SK-N-SH (cell line): ENCODE results near the gene GALM.

Experiments used
- CHD2 ChIP-seq: fragments of 150-350 bp; IDR thresholded peaks from 2 replicates; pipeline ENCODE4 v1.6.1; 2018; ENCODE audit warnings: low read length; ENCODE audit not compliant: partially characterized antibody
- CTCF ChIP-seq: fragments of 200-600 bp; sonication (generic); IDR thresholded peaks from 2 replicates; pipeline ENCODE4 v1.6.1; 2017; ENCODE audit warnings: antibody characterized with exemption, mild to moderate bottlenecking, moderate library complexity
- EP300 ChIP-seq, 2 experiments: IDR thresholded peaks; 2 replicates each; pipeline versions ENCODE4 v1.4.0 to v1.6.1; 2012; ENCODE audit warnings: borderline replicate concordance in 1 of 2, low read depth in 1 of 2, low read length in 1 of 2
- IRF3 ChIP-seq: fragments of 150-350 bp; IDR thresholded peaks from 2 replicates; pipeline ENCODE4 v1.6.1; 2016; ENCODE audit warnings: mild to moderate bottlenecking, low read depth, low read length
- MAX ChIP-seq: IDR thresholded peaks from 2 replicates; pipeline ENCODE4 v1.4.0; 2012; ENCODE audit warnings: low read depth
- MXI1 ChIP-seq: IDR thresholded peaks from 2 replicates; pipeline ENCODE4 v1.6.1; 2012; ENCODE audit warnings: mild to moderate bottlenecking, low read depth, low read length, improper control_type of control experiment
- POLR2AphosphoS5 ChIP-seq: IDR thresholded peaks from 2 replicates; pipeline ENCODE4 v1.6.1; 2012; ENCODE audit warnings: low read depth, low read length
- RFX5 ChIP-seq: IDR thresholded peaks from 2 replicates; pipeline ENCODE4 v1.6.1; 2012; ENCODE audit warnings: mild to moderate bottlenecking, improper control_type of control experiment, low read length
- SIN3A ChIP-seq: IDR thresholded peaks from 2 replicates; pipeline ENCODE4 v1.6.1; 2012; ENCODE audit warnings: low read depth, mild to moderate bottlenecking, low read length, moderate library complexity, borderline replicate concordance
- SMC3 ChIP-seq: IDR thresholded peaks from 2 replicates; pipeline ENCODE4 v1.6.1; 2012; ENCODE audit warnings: low read depth, low read length, improper control_type of control experiment
- TAF1 ChIP-seq: IDR thresholded peaks from 2 replicates; pipeline ENCODE4 v1.6.1; 2012; ENCODE audit warnings: low read depth, mild to moderate bottlenecking, low read length, moderate library complexity, borderline replicate concordance
- USF1 ChIP-seq: IDR thresholded peaks from 2 replicates; pipeline ENCODE4 v1.4.0; 2012; ENCODE audit warnings: low read depth, borderline replicate concordance
- YY1 ChIP-seq: IDR thresholded peaks from 2 replicates; pipeline ENCODE4 v1.4.0; 2012; ENCODE audit warnings: low read depth, mild to moderate bottlenecking

GRCh38 chr2:38661306-38661705 lies 4.6 kb upstream of the GALM start:
- TF ChIP-seq CTCF, result no peak
- TF ChIP-seq RFX5, result no peak
- no peak for TF ChIP-seq SMC3
- no peak for TF ChIP-seq POLR2AphosphoS5
- no peak for TF ChIP-seq MAX
- no peak for TF ChIP-seq CHD2
- no peak for TF ChIP-seq IRF3
- TF ChIP-seq MXI1, result no peak
- no peak for TF ChIP-seq SIN3A
- no peak for TF ChIP-seq YY1
- TF ChIP-seq EP300 (IDR thresholded peaks at IDR 0.05; ENCODE audit: borderline replicate concordance in 1 of 2, low read depth in 1 of 2, low read length in 1 of 2), result no peak
- TF ChIP-seq USF1, result no peak
- TF ChIP-seq TAF1, result no peak
